IPS-15b (cell line): Measurements from ENCODE around the gene TMEM187.

ENCODE experiments used
- H3K27me3 ChIP-seq: one replicate; pipeline ENCODE4 v1.6.1; 2013; ENCODE audit warnings: low read length; ENCODE audit not compliant: control insufficient read depth, insufficient read depth
- H3K36me3 ChIP-seq: one replicate; pipeline ENCODE4 v1.6.1; 2013; ENCODE audit warnings: low read length; ENCODE audit not compliant: control insufficient read depth, insufficient read depth
- H3K4me1 ChIP-seq: one replicate; pipeline ENCODE4 v1.6.1; 2013; ENCODE audit warnings: mild to moderate bottlenecking, low read length; ENCODE audit not compliant: control insufficient read depth, insufficient read depth
- H3K4me3 ChIP-seq: one replicate; pipeline ENCODE4 v1.5.1; 2013; ENCODE audit warnings: low read depth, low read length
- H3K9ac ChIP-seq: one replicate; pipeline ENCODE4 v1.6.1; 2013; ENCODE audit warnings: low read depth, mild to moderate bottlenecking, low read length
- H3K9me3 ChIP-seq: one replicate; pipeline ENCODE4 v1.6.1; 2013; ENCODE audit warnings: mild to moderate bottlenecking, low read length; ENCODE audit not compliant: control insufficient read depth, insufficient read depth

Gene TMEM187

DNA sequence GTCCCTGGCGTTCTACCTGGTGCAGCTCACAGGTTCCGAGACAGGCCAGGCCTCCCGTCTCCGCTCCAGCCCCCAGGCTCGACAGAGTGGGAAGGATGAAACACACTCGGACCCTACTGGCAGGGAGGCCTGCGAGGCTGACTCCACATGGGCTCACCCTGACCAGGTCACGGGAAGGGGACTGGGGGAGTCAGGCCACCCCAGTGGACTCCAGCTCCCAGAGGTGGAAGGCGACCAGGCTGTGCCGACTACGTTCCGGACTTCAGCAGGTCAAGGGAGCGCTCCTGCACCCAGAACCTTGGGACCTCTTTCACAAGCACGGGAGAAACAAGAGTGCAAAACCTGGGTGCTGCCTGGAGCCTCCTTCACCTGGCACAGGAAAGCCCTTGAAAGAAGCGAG, 51.7 kb downstream of the TMEM187 start:
- Histone ChIP-seq H3K36me3 (no peaks in the 10 kb centered on the region), H3K9ac (no peak overlapping the region), H3K27me3 (no peaks in the 10 kb centered on the region), H3K4me3 (no peak overlapping the region), H3K9me3 (no peaks in the 10 kb centered on the region), H3K4me1 (no peaks in the 10 kb centered on the region)

GRCh38 chrX:154025230-154025629, 52.7 kb downstream of the TMEM187 start:
- no peaks in the 10 kb centered on the region for H3K4me1 ChIP-seq
- H3K4me3 ChIP-seq = no peak overlapping the region
- H3K27me3 ChIP-seq = no peaks in the 10 kb centered on the region
- H3K9ac ChIP-seq = peak overlapping the region; percentile 47
- no peaks in the 10 kb centered on the region for H3K36me3 ChIP-seq
- H3K9me3 ChIP-seq = no peaks in the 10 kb centered on the region

- Histone ChIP-seq H3K9ac (no peak overlapping the region), H3K4me1 (no peaks in the 10 kb centered on the region), H3K4me3 (no peak overlapping the region), H3K9me3 (no peaks in the 10 kb centered on the region), H3K27me3 (no peaks in the 10 kb centered on the region), H3K36me3 (no peaks in the 10 kb centered on the region)
Observed at GRCh38 chrX:154026136-154027021, 53.8 kb downstream of the TMEM187 start.

GRCh38 chrX:154027022-154027402, 54.5 kb downstream of the TMEM187 start:
- no peaks in the 10 kb centered on the region for H3K4me1 ChIP-seq
- H3K27me3 ChIP-seq = no peaks in the 10 kb centered on the region
- no peaks in the 10 kb centered on the region for H3K9me3 ChIP-seq
- H3K36me3 ChIP-seq = peaks cover 3% of the 10 kb centered on the region
- H3K4me3 ChIP-seq = no peak overlapping the region
- no peak overlapping the region for H3K9ac ChIP-seq

- Histone ChIP-seq H3K27me3 (no peaks in the 10 kb centered on the region), H3K4me3 (no peak overlapping the region), H3K9me3 (no peaks in the 10 kb centered on the region), H3K36me3 (peaks cover 4% of the 10 kb centered on the region), H3K9ac (no peak overlapping the region), H3K4me1 (no peaks in the 10 kb centered on the region)
Observed at GRCh38 chrX:154027986-154028385, 55.4 kb downstream of the TMEM187 start.

- H3K36me3 ChIP-seq = peaks cover 4% of the 10 kb centered on the region
- no peak overlapping the region for H3K4me3 ChIP-seq
- no peaks in the 10 kb centered on the region for H3K9me3 ChIP-seq
- no peaks in the 10 kb centered on the region for H3K27me3 ChIP-seq
- no peak overlapping the region for H3K9ac ChIP-seq
- H3K4me1 ChIP-seq = no peaks in the 10 kb centered on the region
Observed at GRCh38 chrX:154028502-154029184, 56.1 kb downstream of the TMEM187 start.

- Histone ChIP-seq H3K4me1 (no peaks in the 10 kb centered on the region), H3K9me3 (no peaks in the 10 kb centered on the region), H3K4me3 (no peak overlapping the region), H3K9ac (no peak overlapping the region), H3K27me3 (no peaks in the 10 kb centered on the region), H3K36me3 (peaks cover 7% of the 10 kb centered on the region)
Observed at GRCh38 chrX:154029439-154029838, 56.9 kb downstream of the TMEM187 start.

DNA sequence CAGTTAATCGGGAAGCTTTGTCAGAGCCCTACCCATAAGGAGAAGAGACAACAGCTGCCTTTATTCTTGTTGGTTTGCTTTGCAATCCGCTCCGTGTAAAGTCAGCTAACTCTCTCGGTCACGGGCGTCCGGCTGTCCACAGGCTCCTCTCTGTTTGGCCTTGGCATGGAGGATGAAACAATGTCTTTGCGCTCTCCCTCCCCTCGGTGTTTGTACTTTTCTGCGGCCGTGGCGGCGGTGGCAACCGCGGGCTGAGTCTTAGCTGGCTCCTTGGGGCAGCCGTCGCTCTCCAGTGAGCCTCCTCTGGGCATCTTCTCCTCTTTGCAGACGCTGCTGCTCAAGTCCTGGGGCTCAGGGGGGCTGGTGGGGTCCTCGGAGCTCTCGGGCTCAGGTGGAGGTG, 57.7 kb downstream of the TMEM187 start:
- Histone ChIP-seq H3K4me3 (no peak overlapping the region), H3K36me3 (peaks cover 7% of the 10 kb centered on the region), H3K9me3 (no peaks in the 10 kb centered on the region), H3K27me3 (no peaks in the 10 kb centered on the region), H3K4me1 (no peaks in the 10 kb centered on the region), H3K9ac (no peak overlapping the region)

- Histone ChIP-seq H3K27me3 (no peaks in the 10 kb centered on the region), H3K4me3 (no peak overlapping the region), H3K36me3 (peaks cover 7% of the 10 kb centered on the region), H3K9me3 (no peaks in the 10 kb centered on the region), H3K9ac (no peak overlapping the region), H3K4me1 (no peaks in the 10 kb centered on the region)
Observed at GRCh38 chrX:154030715-154031305, 58.3 kb downstream of the TMEM187 start.

DNA sequence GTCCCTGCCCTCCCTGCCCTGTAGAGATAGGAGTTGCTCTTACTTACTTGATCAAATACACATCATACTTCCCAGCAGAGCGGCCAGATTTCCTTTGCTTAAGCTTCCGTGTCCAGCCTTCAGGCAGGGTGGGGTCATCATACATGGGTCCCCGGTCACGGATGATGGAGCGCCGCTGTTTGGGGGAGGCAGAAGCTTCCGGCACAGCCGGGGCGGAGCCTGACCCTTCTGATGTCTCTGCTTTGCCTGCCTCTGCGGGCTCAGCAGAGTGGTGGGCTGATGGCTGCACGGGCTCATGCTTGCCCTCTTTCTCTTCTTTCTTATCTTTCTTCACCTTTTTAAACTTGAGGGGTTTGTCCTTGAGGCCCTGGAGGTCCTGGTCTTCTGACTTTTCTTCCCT, 59.6 kb downstream of the TMEM187 start:
- Histone ChIP-seq H3K9me3 (no peaks in the 10 kb centered on the region), H3K36me3 (peaks cover 7% of the 10 kb centered on the region), H3K27me3 (no peaks in the 10 kb centered on the region), H3K4me3 (no peak overlapping the region), H3K4me1 (no peaks in the 10 kb centered on the region), H3K9ac (no peak overlapping the region)

- H3K36me3 ChIP-seq = peaks cover 7% of the 10 kb centered on the region
- no peaks in the 10 kb centered on the region for H3K9me3 ChIP-seq
Observed at GRCh38 chrX:154032653-154033052, 60.1 kb downstream of the TMEM187 start.

More at GRCh38 chrX:154032653-154033052, 60.1 kb downstream of the TMEM187 start:
- Histone ChIP-seq H3K4me1 (no peaks in the 10 kb centered on the region), H3K27me3 (no peaks in the 10 kb centered on the region), H3K9ac (no peak overlapping the region), H3K4me3 (no peak overlapping the region)
